Pons (tissue), 1 donor: ENCODE data around the gene RNASEH2A.
"Not testable (repeated sequence)": the region's sequence is repeated elsewhere in the genome, so short reads cannot be mapped to it uniquely, and the experiment has no call there.

Experiments used
- DNase-seq: peaks from one replicate; pipeline ENCODE4 v3.0.0-alpha.2; 2016; ENCODE audit warnings: low spot score

RNASEH2A gene

DNA sequence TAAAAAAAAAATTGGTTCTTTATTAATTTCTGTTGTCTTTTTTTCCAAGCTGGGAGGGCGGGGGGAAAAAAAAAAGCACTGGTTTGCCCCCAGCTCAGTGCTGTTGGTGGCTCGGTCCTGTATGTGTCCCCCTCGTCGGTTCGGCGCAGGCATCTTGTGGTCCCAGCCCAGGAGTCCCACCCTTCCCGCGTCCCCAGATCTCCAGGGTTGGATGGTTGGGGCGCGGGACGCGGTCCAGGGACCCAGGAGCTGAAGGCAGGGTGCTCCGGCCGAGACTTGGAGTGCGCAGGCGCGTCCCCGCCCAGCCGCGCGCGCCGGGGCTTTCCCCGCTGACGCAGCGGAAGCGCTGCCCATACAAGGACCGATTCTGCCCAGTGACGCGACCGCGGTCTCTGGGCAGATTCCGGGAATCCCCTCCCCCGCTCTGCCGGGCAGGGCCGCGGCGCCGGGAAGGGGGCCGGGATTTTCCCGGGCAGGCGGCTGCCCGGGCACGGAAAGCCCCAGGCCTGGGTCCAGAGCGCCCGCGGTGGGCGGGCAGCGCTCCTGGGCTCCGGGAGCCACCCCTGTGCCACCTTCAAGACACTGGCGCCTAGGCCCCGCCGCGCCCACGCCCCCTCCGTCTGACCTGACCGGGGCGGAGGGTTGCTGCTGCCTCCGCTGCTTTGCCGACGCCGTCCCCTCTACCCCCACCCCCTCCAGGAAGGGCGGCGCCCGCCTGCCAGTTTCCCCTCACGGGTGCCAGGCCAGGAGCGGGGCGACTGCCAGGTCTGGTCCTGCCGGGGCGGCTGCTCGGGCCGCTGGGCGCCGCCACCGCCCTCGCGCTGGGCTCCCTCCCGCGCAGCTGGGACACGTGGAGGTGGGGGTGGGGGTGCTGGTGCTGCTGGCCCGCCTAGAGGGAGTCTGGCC lies 12.8 kb upstream of the RNASEH2A start:
- peak; percentile 95 for DNase-seq

- DNase-seq: no peak
Measured at GRCh38 chr19:12794196-12794941, 12.0 kb upstream of the RNASEH2A start.

- no peak for DNase-seq
Measured at GRCh38 chr19:12794971-12795381, 11.4 kb upstream of the RNASEH2A start.

DNA sequence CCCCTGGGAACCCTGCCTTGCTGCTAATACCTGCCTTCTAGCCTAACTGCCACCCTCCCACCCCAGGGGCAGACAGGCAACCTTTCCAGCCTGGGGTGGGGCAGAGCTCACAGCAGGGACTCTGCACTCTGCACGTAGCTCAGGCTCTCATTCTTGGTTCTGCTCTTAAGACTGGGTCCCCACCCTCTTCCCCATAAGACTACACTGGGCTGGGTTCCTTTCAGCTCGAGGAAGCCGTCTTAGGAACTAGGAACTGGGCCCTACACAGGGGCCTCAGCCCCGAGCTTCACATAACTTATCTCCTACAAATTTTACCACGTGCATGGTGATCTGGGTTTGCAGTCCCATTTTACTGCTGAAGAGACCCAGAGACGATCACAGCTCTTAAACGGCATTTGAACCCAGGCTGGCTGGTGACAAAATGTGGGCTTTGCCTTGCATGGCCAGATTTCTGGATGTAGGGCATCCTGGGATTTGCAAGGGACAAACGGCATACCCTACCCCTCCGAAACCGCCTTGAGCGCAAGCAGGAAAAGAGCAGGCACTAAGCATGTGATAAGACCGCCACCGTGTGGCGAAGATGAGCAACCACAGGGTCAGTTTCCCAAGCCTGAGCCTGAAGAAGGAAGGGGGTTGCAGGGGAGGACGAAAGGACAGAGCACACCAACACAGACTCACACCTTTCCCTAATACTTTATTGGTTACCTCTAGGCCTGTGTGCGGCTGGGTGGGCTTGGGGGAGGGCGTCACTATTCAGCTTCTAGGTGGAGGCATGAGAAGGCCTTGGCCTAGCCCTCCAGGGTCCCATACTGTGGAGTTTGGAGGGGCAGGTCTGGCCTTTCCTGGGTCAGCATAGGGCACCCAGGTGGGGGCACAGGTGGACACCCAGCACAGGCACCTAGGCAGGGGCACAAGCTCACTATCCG lies 10.0 kb upstream of the RNASEH2A start:
- peak; percentile 84 for DNase-seq

DNA sequence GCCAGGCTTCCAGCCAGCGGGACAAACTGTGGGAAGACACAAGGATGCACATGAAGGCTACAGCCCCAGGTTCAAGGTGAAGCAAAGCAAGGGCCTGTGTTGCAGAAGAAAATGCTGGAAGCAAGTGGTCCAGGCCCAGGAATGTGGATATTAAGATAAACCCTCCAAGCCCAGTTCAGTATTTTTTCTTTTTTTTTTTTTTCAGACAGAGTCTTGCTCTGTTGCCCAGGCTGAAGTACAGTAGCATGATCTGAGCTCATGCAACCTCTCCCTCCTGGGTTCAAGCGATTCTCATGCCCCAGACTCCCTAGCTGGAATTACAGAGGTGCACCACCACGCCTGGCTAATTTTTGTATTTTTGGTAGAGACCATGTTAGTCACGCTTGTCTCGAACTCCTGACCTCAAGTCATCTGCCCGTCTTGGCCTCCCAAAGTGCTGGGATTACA lies 9.2 kb upstream of the RNASEH2A start:
- DNase-seq: no peak

DNA sequence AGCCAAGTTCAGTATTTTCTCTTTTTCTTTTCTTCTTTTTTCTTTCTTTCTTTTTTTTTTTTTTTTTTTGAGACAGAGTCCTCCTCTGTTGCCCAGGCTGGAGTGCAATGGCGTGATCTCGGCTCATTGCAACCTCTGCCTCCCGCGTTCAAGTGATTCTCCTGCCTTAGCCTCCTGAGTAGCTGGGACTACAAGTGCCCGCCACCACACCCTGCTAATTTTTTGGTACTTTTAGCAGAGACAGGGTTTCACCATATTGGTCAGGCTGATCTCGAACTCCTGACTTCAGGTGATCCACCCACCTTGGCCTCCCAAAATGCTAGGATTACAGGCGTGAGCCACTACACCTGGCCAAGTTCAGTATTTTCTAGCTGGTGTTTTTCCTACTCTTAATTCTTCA lies 8.8 kb upstream of the RNASEH2A start:
- DNase-seq: not testable (repeated sequence)

- no peak for DNase-seq
Measured at GRCh38 chr19:12799742-12800465, 6.5 kb upstream of the RNASEH2A start.

DNA sequence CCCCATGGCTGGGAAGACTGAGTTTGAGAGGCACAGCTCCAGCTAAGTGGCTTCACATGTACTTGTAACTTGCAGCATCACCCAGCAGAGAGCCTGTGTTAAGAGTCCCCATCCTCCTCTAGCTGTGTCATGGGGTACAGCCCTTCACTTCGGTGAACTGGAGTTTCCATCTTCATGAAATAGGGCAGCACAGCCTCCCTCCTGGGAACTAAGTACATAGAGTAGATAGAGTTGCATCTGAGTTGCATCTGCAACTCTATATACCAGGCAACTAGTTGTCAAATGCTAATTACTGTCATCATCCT lies 6.0 kb upstream of the RNASEH2A start:
- no peak for DNase-seq

DNA sequence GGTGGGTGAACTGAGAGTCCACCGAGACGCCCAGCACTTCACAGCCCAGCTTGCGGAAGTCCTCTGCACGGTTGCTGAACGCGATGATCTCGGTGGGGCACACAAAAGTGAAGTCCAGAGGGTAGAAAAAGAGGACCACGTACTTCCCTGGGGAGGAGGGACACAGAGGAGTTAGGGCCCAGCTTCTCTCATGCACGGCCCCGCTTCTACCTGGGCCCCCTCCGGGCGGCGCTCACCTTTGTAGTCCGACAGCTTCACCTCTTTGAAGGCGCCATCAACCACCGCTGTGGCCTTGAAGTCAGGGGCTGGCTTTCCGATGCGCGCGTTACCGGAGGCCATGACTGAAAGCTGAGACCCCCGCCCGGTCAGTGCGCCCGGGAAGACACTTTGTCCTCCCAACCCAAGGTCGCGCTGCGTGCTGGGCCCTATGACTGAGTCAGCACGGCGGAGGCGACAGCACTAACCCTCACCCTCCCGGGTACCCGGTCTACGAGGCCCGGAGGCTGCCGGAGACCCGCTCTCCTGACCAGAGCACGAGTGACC lies 5.4 kb upstream of the RNASEH2A start:
- no peak for DNase-seq

GRCh38 chr19:12801466-12802266 lies 4.7 kb upstream of the RNASEH2A start, which contains the start of the genes PRDX2 and THSD8:
TSS of gene PRDX2 (minus strand) at chr19:12801800. CDS start at chr19:12801261, 539 bp downstream.
TSS of gene THSD8 (plus strand) at chr19:12802069. CDS start at chr19:12802072, 3 bp downstream.
- DNase-seq: peak; percentile 59

DNA sequence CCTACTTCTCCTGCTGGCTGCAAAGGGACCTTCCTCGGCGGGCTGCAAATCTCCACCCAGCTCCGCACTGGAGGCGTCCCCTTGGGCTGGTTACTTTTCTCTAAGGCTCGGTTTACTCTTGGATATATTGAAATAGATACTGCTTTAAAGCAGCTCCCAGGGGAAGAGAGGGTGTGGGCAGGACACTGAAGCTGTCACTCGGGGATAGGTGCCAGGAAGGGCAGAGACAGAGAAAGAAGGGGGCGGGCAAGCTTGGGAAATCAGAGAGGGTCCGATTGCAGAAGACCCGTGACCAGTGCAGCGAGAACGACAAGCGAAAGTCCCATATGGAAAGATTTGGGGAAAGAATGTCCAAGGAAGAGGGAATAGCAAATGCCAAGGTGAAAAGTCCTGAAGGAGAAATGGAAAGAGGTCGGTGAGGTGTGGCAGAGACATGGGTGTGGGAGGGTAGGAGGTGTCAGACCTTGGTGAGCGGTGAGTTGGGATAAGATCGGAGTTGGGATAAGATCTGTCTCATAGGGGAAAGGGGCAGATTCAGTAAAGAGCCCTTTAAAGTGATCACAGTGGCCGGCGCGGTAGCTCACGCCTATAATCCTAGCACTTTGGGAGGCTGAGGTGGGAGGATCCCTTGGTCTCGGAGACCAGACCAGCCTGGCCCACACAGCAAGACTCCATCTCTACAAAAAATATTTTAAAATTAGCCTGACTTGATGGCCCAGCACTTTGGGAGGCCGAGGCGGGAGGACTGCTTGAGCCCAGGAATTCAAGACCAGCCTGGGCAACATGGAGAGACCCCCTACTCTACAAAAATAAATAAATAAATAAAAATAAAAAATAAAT lies 3.9 kb upstream of the RNASEH2A start:
- no peak for DNase-seq

DNA sequence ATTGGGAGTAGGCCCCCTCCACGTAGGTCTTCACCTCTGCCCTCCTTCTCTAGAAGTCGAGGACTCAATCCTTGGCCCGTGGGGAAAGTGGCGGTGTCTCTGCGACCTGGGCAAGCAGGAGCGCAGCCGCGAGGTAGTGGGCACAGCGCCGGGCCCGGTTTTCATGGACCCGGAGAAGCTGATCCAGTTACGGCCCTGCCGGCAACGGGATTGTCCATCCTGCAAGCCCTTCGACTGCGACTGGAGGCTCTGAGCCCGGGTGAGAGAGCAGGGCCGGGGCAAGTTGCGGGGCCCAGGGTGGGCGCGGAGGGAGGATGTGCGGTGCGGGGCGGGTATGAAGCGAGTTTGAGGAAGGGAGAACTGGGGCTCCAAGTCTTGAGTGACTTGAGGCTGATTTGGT lies 2.3 kb upstream of the RNASEH2A start:
- no peak for DNase-seq

DNA sequence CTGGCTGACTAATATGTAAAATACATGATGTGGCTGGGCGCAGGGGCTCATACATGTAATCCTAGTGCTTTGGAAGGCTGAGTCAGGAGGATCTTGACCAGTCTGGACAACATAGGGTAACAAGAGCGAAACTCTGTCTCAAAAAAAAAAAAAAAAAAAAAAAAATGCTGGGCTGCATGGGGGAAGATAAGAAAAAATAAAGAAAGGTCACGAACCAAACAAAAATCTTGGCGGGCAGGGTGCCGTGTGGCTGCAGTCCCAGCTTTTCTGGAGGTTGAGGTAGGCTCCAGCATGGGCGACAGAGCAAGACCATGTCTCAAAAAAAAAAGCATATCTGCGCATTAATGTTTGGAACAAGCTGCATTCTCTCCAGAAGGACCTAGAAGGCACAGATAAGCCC lies 8.7 kb downstream of the RNASEH2A start:
- no peak for DNase-seq

GRCh38 chr19:12817188-12817587 lies 10.8 kb downstream of the RNASEH2A start:
- not testable (repeated sequence) for DNase-seq

DNA sequence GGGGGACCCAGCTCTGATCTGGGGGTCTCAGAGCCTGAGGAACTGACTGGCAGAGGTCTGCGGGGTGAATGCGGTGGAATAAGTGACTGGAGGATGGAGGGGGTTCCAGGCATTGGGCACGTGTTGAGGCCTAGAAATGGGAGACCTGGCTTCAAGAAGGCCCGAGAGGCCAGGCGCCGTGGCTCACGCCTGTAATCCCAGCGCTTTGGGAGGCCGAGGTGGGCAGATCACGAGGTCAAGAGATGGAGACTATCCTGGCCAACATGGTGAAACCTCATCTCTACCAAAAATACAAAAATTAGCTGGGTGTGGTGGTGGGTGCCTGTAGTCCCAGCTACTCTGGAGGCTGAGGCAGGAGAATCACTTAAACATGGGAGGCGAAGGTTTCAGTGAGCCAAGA lies 11.4 kb downstream of the RNASEH2A start:
- DNase-seq: not testable (repeated sequence)

- DNase-seq: no peak
Measured at GRCh38 chr19:12821761-12822160, 15.4 kb downstream of the RNASEH2A start.

DNA sequence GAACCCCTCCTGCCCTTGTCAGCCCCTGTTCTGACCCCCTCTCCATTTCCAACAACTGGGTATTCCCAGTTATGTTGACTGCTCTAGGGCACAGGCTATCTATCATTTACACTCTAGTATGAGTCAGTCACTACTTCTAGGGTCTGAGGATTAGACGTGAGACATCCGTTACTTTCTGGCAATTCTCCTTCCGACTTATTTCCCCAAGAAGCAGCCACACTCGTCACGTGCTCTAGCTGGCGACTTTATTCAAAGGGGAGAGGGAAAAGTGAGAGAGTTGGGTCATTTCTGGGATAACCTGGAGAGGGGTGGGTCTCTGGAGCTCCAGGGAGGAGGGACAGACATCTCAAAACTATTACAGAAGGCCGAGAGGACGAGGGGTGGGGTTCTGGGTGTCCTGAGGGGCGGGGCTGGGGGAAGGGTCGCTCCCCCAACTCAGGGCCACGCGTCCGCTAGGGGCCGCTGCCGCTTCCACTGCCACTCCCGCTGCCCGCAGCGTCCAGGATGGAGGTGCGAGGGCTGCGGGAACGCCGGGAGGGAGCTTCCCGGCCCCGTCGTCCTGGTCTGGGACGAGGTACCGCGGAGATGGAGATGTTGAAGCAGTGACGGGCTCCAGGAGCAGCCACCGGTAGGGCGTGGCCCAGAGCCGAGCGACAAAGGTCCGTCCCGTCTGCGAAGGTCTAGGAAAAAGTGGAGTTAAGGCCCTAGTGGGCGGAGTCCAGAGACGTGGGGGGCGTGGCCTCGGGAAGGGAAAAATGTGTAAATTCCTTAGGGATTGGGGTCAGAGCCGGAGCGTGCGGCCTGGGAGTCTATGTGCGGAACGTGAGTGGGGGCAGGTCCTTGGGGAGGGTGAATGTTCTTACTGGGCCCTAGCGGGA lies 19.1 kb downstream of the RNASEH2A start:
- no peak for DNase-seq

DNA sequence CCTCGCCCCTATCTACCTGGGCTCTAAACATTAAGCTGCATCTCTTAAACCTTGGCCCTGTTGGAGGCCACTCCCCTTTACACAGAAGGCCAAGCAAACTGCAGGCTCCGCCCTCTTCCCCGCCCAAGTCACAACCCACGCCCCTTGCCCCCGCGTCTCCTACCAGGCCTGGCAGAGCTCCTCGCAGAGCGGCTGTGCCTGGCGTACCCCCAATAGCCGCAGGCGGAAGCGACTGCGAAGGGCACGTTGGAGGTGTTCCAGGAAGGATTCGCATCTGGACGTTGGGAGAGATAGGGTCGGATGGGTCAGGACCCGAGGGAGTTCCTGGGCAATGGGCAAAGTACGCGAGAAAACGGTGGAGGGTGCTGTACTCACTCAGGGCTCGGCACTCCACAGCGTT lies 22.1 kb downstream of the RNASEH2A start:
- DNase-seq: no peak
